CD14-positive monocyte (primary cell): ENCODE measurements around the gene ARID2. TPM values are rescaled to one million over a fixed set of nuclear protein-coding genes. Genes with fewer than 3 reads are reported as not detected.

Experiments
- DNase-seq, 3 donors: peaks; one replicate each; pipeline ENCODE4 v3.0.0-alpha.2; 2011 to 2022
- H2AFZ ChIP-seq: 2 replicates; pipeline ENCODE4 v1.6.0; 2012; ENCODE audit warnings: mild to moderate bottlenecking, low read depth, low read length, inconsistent platforms; ENCODE audit not compliant: insufficient read depth, poor library complexity, severe bottlenecking
- H3K27ac ChIP-seq, 2 donors: 1 replicate in 1 of 2; 2 replicates in 1 of 2; pipeline ENCODE4 v1.5.1; 2012 to 2013; ENCODE audit warnings: low read length in 2 of 2, control low read depth in 1 of 2, inconsistent platforms in 1 of 2, low read depth in 1 of 2, mild to moderate bottlenecking in 1 of 2
- H3K27me3 ChIP-seq, 2 donors: one replicate each; pipeline versions ENCODE4 v1.6.0 to v1.6.1; 2011 to 2013; ENCODE audit warnings: low read length in 2 of 2; ENCODE audit not compliant: control insufficient read depth in 2 of 2, insufficient read depth in 2 of 2
- H3K36me3 ChIP-seq, 2 donors: replicated peaks in 1 of 2; 1 replicate in 1 of 2; 2 replicates in 1 of 2; pipeline versions ENCODE4 v1.5.1 to v1.6.1; 2012 to 2013; ENCODE audit warnings: low read length in 2 of 2, control low read depth in 1 of 2, inconsistent platforms in 1 of 2, mild to moderate bottlenecking in 1 of 2; ENCODE audit not compliant: insufficient read depth in 2 of 2, control insufficient read depth in 1 of 2
- H3K4me1 ChIP-seq, 2 donors: 1 replicate in 1 of 2; 2 replicates in 1 of 2; pipeline versions ENCODE4 v1.5.1 to v1.6.1; 2012 to 2013; ENCODE audit warnings: low read length in 2 of 2, control low read depth in 1 of 2, inconsistent platforms in 1 of 2, mild to moderate bottlenecking in 1 of 2, moderate library complexity in 1 of 2; ENCODE audit not compliant: insufficient read depth in 2 of 2, control insufficient read depth in 1 of 2
- H3K4me2 ChIP-seq: replicated peaks from 2 replicates; pipeline ENCODE3; 2012; ENCODE audit warnings: low read length, moderate library complexity, mild to moderate bottlenecking; ENCODE audit not compliant: poor library complexity, severe bottlenecking; ENCODE audit errors: extremely low read depth
- H3K4me3 ChIP-seq, 3 experiments: fragments of 200-600 bp in 1 of 3; sonication (generic) in 1 of 3; replicated peaks in 1 of 3; 1 replicate in 2 of 3; 2 replicates in 1 of 3; pipeline ENCODE4 v1.5.1; 2011 to 2013; ENCODE audit warnings: low read length in 3 of 3, mild to moderate bottlenecking in 3 of 3, control low read depth in 2 of 3, low read depth in 2 of 3, inconsistent platforms in 1 of 3, moderate library complexity in 1 of 3
- H3K79me2 ChIP-seq: 2 replicates; pipeline ENCODE4 v1.6.0; 2012; ENCODE audit warnings: mild to moderate bottlenecking, control low read depth, inconsistent platforms, low read length, moderate library complexity; ENCODE audit not compliant: insufficient read depth
- H3K9ac ChIP-seq: 2 replicates; pipeline ENCODE4 v1.6.0; 2017; ENCODE audit warnings: low read length, mild to moderate bottlenecking; ENCODE audit not compliant: insufficient read depth, poor library complexity, severe bottlenecking
- H3K9me3 ChIP-seq, 2 donors: replicated peaks in 1 of 2; 1 replicate in 1 of 2; 2 replicates in 1 of 2; pipeline versions ENCODE4 v1.5.1 to v1.6.1; 2012 to 2013; ENCODE audit warnings: low read length in 2 of 2, control low read depth in 1 of 2; ENCODE audit not compliant: control insufficient read depth in 1 of 2, insufficient read depth in 1 of 2
- H4K20me1 ChIP-seq: 2 replicates; pipeline ENCODE4 v1.6.0; 2012; ENCODE audit warnings: mild to moderate bottlenecking, low read length, control low read depth, moderate library complexity; ENCODE audit not compliant: insufficient read depth
- H3K27ac Mint-ChIP-seq, 7 donors: one replicate each; pipeline ENCODE4 v1.8.0; 2020; ENCODE audit warnings: mild to moderate bottlenecking in 7 of 7, mixed read lengths in 7 of 7, moderate library complexity in 6 of 7, inconsistent platforms in 2 of 7
- H3K27me3 Mint-ChIP-seq, 3 donors: one replicate each; pipeline ENCODE4 v1.8.0; 2021 to 2022; ENCODE audit warnings: low read depth in 3 of 3, mild to moderate bottlenecking in 3 of 3, mixed read lengths in 3 of 3, moderate library complexity in 3 of 3, inconsistent platforms in 1 of 3
- H3K36me3 Mint-ChIP-seq, 2 donors: one replicate each; pipeline ENCODE4 v1.8.0; 2020; ENCODE audit warnings: mixed read lengths in 2 of 2, inconsistent platforms in 1 of 2, mild to moderate bottlenecking in 1 of 2
- H3K4me1 Mint-ChIP-seq: one replicate; pipeline ENCODE4 v1.8.0; 2020; ENCODE audit warnings: mild to moderate bottlenecking, mixed read lengths
- H3K4me3 Mint-ChIP-seq, 2 donors: one replicate each; pipeline ENCODE4 v1.8.0; 2020; ENCODE audit warnings: mild to moderate bottlenecking in 2 of 2, mixed read lengths in 2 of 2, moderate library complexity in 1 of 2
- H3K9me3 Mint-ChIP-seq, 7 donors: one replicate each; pipeline ENCODE4 v1.8.0; 2020 to 2022; ENCODE audit warnings: mixed read lengths in 7 of 7, mild to moderate bottlenecking in 6 of 7, moderate library complexity in 6 of 7, inconsistent platforms in 2 of 7
- CTCF ChIP-seq: fragments of 200-600 bp; IDR thresholded peaks from one replicate; pipeline ENCODE4 v1.8.0; 2022; ENCODE audit warnings: antibody characterized with exemption, mild to moderate bottlenecking
- WGBS: methylation state at CpG from one replicate; pipeline ENCODE4 v1.1.5; 2013; ENCODE audit warnings: missing lambda C conversion rate; ENCODE audit not compliant: insufficient coverage; 5-methylcytosine and 5-hydroxymethylcytosine counted together
- intact Hi-C, 2 donors: fragments of 100-400 bp; cut with micrococcal nuclease; formaldehyde crosslinking; loops; one replicate each; pipeline versions ENCODE4 v1.15.0 to v1.15.1; 2023
- polyA plus RNA-seq, 3 donors: library from polyadenylated mRNA; depleted of rRNA in 1 of 3; unstranded in 2 of 3; stranded (reverse) in 1 of 3; fragments of 300-500 nt in 2 of 3; fragments of >200 nt in 1 of 3; fragmentation: Illumina TruSeq in 2 of 3; gene quantifications; 1 replicate in 2 of 3; 2 replicates in 1 of 3; pipeline ENCODE4 v1.2.3, GENCODE V29; 2012 to 2021

The ARID2 gene
- polyA plus RNA-seq, 3 donors: 3.0 to 8.0 (median 4.7) TPM

GRCh38 chr12:45850302-45850701 lies 120.8 kb downstream of the ARID2 start:
- H3K27ac Mint-ChIP-seq: no peak overlapping the region
- Histone ChIP-seq H3K27ac (no peak overlapping the region), H3K79me2 (no peaks in the 10 kb centered on the region), H3K4me2 (no peak overlapping the region), H2AFZ (no peak overlapping the region), H3K4me1 (no peaks in the 10 kb centered on the region), H3K9ac (no peak overlapping the region), H3K27me3 (no peaks in the 10 kb centered on the region), H3K36me3 (peaks cover 66 to 92% of the 10 kb centered on the region in 2 donors), H3K4me3 (no peak overlapping the region), H4K20me1 (no peaks in the 10 kb centered on the region), H3K9me3 (no peaks in the 10 kb centered on the region)
- no peak for DNase-seq
- peaks cover 57 to 72% of the 10 kb centered on the region in 2 donors for H3K36me3 Mint-ChIP-seq
- H3K9me3 Mint-ChIP-seq: no peaks in the 10 kb centered on the region
- no peak overlapping the region for H3K4me3 Mint-ChIP-seq
- no peaks in the 10 kb centered on the region for H3K4me1 Mint-ChIP-seq
- TF ChIP-seq CTCF: no peak
- intact Hi-C loops: no loop called here
- H3K27me3 Mint-ChIP-seq: no peaks in the 10 kb centered on the region

GRCh38 chr12:45852508-45852907 lies 123.0 kb downstream of the ARID2 start:
- Histone ChIP-seq H4K20me1 (no peaks in the 10 kb centered on the region), H2AFZ (no peak overlapping the region), H3K4me2 (no peak overlapping the region), H3K79me2 (no peaks in the 10 kb centered on the region), H3K4me1 (no peaks in the 10 kb centered on the region), H3K9ac (no peak overlapping the region), H3K36me3 (peaks cover 50 to 85% of the 10 kb centered on the region in 2 donors), H3K4me3 (no peak overlapping the region), H3K9me3 (no peaks in the 10 kb centered on the region), H3K27ac (no peak overlapping the region), H3K27me3 (no peaks in the 10 kb centered on the region)
- Mint-ChIP-seq H3K9me3 (no peaks in the 10 kb centered on the region), H3K36me3 (peaks cover 52 to 66% of the 10 kb centered on the region in 2 donors), H3K27me3 (no peaks in the 10 kb centered on the region), H3K27ac (no peak overlapping the region), H3K4me1 (no peaks in the 10 kb centered on the region), H3K4me3 (no peak overlapping the region)
- no peak for TF ChIP-seq CTCF
- DNase-seq: no peak
- intact Hi-C loops: no loop called here
- WGBS: 100% methylated on average over 2 of the region's 7 CpGs
